BE2C (cell line): ENCODE measurements around the gene NUDT19.
"Not testable (repeated sequence)": the region's sequence is repeated elsewhere in the genome, so short reads cannot be mapped to it uniquely, and the experiment has no call there.

Source experiments
- DNase-seq: peaks from one replicate; pipeline ENCODE4 v3.0.0-alpha.2; 2020
- H3K27me3 ChIP-seq: fragments of 250-450 bp; sonication (Bioruptor Pico); 2 replicates; pipeline ENCODE4 v1.5.1; 2020; ENCODE audit warnings: mild to moderate bottlenecking
- H3K36me3 ChIP-seq: fragments of 250-450 bp; sonication (Bioruptor Pico); 2 replicates; pipeline ENCODE4 v1.5.1; 2020; ENCODE audit warnings: mild to moderate bottlenecking
- H3K4me1 ChIP-seq: fragments of 250-450 bp; sonication (Bioruptor Pico); 2 replicates; pipeline ENCODE4 v1.5.1; 2020
- H3K4me3 ChIP-seq: 2 replicates; pipeline ENCODE4 v1.5.1; 2011; ENCODE audit warnings: low read depth, low read length
- H3K9me3 ChIP-seq: fragments of 250-450 bp; sonication (Bioruptor Pico); 2 replicates; pipeline ENCODE4 v1.5.1; 2020
- TF ChIP-seq, protein P1 (sequence below): IDR thresholded peaks from 2 replicates; pipeline ENCODE4 v1.5.1; 2012; ENCODE audit warnings: mild to moderate bottlenecking, low read depth, low read length

Gene NUDT19

DNA sequence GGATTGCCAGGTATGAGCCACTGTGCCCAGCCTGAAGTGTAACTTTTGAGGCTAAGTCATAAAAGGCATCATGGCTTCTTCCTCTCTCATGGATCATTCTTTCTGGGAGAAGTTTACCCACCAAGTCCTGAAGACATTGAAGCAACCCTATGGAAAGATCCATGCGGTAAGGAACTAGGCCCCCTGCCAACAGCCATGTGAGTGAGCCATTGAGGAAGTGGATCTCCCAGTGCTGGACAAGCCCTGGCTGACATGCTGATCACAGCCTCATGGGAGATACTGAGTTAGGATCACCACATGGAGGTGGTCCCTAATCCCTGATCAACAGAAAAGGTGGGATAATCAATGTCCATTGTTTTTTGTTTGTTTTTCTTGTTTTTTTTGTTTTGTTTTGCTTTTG is 3.3 kb upstream of the NUDT19 start:
- Histone ChIP-seq H3K36me3 (peaks cover 1% of the 10 kb centered on the region; the same call in 1 of the 2 replicates), H3K4me1 (0 out of 2 replicates have a peak, but pooled peaks cover 3% of the 10 kb centered on the region), H3K27me3 (no peaks in the 10 kb centered on the region), H3K4me3 (no peak overlapping the region), H3K9me3 (peaks cover 2% of the 10 kb centered on the region)
- no peak for DNase-seq
- TF ChIP-seq, protein P1, sequence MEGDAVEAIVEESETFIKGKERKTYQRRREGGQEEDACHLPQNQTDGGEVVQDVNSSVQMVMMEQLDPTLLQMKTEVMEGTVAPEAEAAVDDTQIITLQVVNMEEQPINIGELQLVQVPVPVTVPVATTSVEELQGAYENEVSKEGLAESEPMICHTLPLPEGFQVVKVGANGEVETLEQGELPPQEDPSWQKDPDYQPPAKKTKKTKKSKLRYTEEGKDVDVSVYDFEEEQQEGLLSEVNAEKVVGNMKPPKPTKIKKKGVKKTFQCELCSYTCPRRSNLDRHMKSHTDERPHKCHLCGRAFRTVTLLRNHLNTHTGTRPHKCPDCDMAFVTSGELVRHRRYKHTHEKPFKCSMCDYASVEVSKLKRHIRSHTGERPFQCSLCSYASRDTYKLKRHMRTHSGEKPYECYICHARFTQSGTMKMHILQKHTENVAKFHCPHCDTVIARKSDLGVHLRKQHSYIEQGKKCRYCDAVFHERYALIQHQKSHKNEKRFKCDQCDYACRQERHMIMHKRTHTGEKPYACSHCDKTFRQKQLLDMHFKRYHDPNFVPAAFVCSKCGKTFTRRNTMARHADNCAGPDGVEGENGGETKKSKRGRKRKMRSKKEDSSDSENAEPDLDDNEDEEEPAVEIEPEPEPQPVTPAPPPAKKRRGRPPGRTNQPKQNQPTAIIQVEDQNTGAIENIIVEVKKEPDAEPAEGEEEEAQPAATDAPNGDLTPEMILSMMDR: no peak

DNA sequence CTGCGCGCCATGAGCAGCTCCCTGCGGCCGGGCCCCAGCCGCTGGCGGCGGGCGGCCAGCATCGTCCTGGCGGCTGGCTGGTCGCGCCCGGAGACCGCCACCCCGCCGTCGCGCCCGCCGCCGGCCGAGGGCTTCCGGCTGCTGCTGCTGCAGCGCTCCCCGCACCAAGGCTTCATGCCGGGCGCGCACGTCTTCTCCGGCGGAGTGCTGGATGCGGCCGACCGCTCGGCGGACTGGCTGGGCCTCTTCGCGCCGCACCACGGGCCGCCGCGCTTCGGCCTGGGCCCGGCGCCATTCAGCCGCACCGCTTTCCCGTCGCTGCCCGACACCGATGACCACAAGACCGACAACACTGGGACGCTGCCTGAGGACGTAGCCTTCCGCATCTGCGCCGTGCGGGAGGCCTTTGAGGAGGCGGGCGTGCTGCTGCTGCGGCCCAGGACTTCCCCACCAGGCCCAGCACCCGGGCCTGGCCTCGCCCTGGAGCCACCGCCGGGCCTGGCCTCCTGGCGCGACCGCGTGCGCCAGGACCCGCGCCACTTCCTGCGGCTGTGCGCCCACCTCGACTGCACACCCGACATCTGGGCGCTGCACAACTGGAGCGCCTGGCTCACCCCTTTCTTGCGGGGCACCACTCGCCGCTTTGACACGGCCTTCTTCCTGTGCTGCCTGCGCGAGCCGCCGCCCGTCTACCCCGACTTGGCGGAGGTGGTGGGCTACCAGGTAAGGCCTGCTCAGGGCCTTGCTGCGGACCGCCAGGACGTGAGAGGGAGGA is 518 bp downstream of the NUDT19 start:
- H3K36me3 ChIP-seq: peaks cover 4% of the 10 kb centered on the region; the same call in 1 of the 2 replicates
- no peaks in the 10 kb centered on the region for H3K27me3 ChIP-seq
- TF ChIP-seq, protein P1: no peak
- peak overlapping the region; percentile 61 for H3K4me3 ChIP-seq
- H3K9me3 ChIP-seq: peaks cover 5% of the 10 kb centered on the region
- H3K4me1 ChIP-seq: 0 out of 2 replicates have a peak, but pooled peaks cover 3% of the 10 kb centered on the region
- no peak for DNase-seq

DNA sequence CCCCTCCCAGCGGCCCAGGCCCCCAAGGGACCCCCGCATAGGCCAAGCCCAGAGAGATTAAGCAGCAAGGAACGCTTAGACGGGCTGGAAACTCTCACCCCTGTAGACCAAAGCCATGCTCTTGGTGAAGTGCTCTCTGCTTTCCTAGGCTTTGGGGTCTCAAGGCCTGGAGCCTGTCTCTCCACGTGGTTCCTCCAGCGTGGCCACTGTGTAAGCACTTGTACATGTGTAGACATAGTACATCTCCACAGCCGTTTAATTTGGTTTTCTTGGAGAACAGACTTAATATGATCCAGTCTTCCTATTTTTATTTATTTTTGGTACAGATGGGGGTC is 1.1 kb downstream of the NUDT19 start:
- no peaks in the 10 kb centered on the region for H3K27me3 ChIP-seq
- no peak for DNase-seq
- 0 out of 2 replicates have a peak, but pooled peaks cover 3% of the 10 kb centered on the region for H3K4me1 ChIP-seq
- H3K9me3 ChIP-seq: peaks cover 5% of the 10 kb centered on the region
- peak overlapping the region; percentile 61 for H3K4me3 ChIP-seq
- TF ChIP-seq, protein P1: no peak
- H3K36me3 ChIP-seq: peaks cover 4% of the 10 kb centered on the region; the same call in 1 of the 2 replicates

DNA sequence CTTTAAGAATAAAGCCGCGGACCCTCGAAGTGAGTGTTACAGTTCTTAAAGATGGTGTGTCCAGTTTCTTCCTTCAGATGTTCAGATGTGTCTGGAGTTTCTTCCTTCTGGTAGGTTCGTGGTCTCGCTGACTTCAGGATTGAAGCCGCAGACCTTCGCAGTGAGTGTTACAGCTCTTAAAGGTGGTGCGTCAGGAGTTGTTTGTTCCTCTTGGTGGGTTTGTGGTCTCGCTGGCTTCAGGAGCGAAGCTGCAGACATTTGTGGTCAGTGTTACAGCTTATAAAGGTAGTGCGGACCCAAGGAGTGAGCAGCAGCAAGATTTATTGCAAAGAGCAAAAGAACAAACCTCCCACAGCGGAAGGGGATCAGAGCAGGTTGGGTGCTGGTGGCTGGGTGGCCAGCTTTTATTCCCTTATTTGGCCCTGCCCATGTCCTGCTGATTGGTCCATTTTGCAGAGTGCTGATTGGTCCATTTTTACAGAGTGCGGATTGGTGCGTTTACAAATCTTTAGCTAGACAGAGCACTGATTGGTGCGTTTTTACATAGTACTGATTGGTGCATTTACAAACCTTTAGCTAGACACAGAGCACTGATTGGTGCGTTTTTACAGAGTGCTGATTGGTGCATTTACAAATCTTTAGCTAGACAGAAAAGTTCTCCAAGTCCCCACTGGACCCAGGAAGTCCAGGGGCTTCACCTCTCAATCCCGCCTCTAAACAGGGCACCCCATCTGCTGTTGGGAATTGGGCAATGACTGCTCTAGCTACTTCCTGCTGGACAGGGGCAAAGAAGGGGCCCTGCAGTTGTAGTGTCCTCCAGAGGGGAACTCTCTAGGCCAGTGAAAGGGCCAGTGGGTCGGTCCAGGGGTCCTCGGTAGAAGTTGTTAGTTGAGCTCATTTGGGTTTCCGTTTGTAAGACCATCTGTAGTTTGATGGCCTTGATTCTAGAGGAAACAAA is 1.8 kb downstream of the NUDT19 start:
- not testable (repeated sequence) for H3K4me1 ChIP-seq, H3K9me3 ChIP-seq, H3K27me3 ChIP-seq, H3K36me3 ChIP-seq, DNase-seq
- peak overlapping the region; percentile 61; the same call in 1 of the 2 replicates for H3K4me3 ChIP-seq

DNA sequence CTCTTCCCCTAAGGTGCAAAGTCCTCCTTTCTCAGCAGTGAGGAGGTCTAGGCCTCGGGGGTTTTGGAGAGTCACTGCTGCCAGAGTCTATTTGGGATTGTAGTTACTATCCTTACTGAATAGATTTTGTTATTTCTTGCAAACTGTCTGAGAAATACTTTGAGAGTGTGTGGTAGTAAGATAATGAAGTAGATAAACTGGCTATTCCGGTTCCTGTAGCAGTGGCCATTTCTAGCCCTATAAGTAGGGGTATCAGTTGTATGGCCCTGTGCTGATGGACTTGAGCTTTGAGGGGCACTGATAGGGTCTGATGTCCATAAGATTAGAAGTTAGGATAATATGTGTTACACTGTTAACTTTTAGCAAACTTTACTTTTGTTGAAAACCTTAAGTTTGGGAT is 2.7 kb downstream of the NUDT19 start:
- not testable (repeated sequence) for H3K9me3 ChIP-seq, H3K4me3 ChIP-seq

DNA sequence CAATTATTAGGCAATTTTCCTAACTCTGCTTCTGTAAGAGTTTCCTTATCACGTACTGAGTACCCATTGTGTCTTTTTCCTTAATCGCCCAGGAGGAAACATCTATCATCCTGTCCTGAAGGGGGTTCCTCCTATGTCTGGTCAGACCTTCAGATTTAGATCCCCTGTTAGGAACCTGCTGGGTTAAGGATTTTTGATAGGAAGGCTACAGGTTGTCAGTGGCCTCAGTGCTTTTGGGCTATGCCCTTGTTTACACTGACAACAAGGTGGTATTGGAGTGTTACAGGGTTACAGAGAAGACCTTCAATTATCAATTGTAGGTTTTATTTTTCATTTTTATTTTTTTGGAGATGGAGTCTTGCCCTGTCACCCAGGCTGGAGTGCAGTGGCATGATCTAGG is 3.2 kb downstream of the NUDT19 start:
- H3K36me3 ChIP-seq: peaks cover 12% of the 10 kb centered on the region
- DNase-seq, H3K9me3 ChIP-seq, H3K4me3 ChIP-seq, H3K27me3 ChIP-seq, H3K4me1 ChIP-seq: not testable (repeated sequence)

More for the DNA sequence above, 2.7 kb downstream of the NUDT19 start:
- DNase-seq, H3K27me3 ChIP-seq, H3K36me3 ChIP-seq, H3K4me1 ChIP-seq: not testable (repeated sequence)

DNA sequence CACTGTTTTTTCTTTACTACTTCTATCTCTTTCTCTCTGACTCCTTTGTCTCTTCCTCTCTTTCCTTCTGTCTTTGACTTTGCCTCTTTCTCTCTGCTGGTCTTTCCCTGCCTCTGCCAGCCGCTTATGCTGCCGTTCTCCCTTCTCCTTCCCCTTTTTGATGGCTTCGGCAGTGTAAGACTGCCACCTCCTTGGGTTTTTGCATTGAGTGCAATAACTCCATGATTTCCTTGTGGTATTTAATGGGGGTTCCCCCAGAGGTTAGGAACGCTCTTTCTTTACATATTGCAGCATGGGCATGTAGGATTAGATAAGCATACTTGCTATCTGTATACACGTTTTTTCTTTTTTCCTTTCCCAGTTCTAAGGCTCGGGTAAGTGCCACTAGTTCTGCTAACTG is 3.9 kb downstream of the NUDT19 start:
- not testable (repeated sequence) for DNase-seq, H3K27me3 ChIP-seq, H3K4me1 ChIP-seq, H3K4me3 ChIP-seq, H3K9me3 ChIP-seq
- peaks cover 18% of the 10 kb centered on the region for H3K36me3 ChIP-seq

DNA sequence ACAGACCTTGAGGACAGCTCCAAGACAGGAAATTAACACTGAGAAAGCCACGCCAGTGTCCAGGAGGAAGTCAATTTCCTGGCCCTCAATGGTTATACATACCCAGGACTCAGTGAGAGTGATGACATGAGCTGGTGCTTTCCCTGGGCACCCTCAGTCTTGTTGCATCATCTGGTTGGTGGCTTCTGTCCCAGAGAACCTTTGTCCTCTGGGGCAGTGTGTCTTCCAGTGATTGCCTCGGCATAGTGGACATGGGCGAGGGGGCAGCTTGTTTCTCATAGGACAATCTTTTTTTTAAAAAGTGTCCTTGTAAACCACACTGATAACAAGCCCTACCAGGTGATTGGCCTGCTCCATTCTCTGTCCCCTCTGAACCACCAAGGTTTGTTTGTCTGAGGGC is 5.2 kb downstream of the NUDT19 start:
- peaks cover 18% of the 10 kb centered on the region for H3K36me3 ChIP-seq
- not testable (repeated sequence) for H3K27me3 ChIP-seq, H3K4me1 ChIP-seq, H3K9me3 ChIP-seq, DNase-seq, H3K4me3 ChIP-seq

DNA sequence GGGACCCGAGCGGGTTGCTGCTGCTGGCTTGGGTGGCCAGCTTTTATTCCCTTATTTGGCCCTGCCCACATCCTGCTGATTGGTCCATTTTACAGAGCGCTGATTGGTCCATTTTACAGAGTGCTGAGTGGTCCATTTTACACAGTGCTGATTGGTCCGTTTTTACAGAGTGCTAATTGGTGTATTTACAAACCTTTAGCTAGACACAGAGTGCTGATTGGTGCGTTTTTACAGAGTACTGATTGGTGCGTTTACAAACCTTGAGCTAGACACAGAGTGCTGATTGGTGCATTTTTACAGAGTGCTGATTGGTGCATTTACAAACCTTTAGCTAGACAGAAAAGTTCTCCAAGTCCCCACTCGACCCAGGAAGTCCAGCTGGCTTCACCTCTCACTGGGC is 8.5 kb downstream of the NUDT19 start:
- H3K4me3 ChIP-seq, H3K27me3 ChIP-seq, H3K4me1 ChIP-seq, H3K9me3 ChIP-seq, DNase-seq: not testable (repeated sequence)
- H3K36me3 ChIP-seq: peaks cover 23% of the 10 kb centered on the region
